A673 (cell line): ENCODE data around the gene TRDN. TPM values are rescaled to one million over a fixed set of nuclear protein-coding genes. Genes with fewer than 3 reads are reported as not detected.

ENCODE experiments used
- BruUV-seq: library from RNA; stranded (reverse); fragments of 400-500 nt; replicated peaks from 2 replicates; lab custom pipeline; 2021; lab: Mats Ljungman, UMichigan
- CTCF ChIA-PET: fragments of 300-600 bp; sonication (Branson Sonifier 250); formaldehyde crosslinking; loops from one replicate; lab custom pipeline; 2022; ENCODE audit warnings: antibody characterized with exemption; lab: Charles Lee
- POLR2A ChIA-PET: fragments of 300-600 bp; sonication (Branson Sonifier 250); formaldehyde crosslinking; loops from one replicate; lab custom pipeline; 2022; ENCODE audit warnings: antibody characterized with exemption; ENCODE audit not compliant: low non-redundant PET; lab: Charles Lee
- DNase-seq: peaks from one replicate; pipeline ENCODE4 v3.0.0-alpha.2; 2015; ENCODE audit warnings: low spot score
- H3K27ac ChIP-seq: fragments of 200-600 bp; sonication (generic); 2 replicates; pipeline ENCODE4 v1.5.1; 2016; ENCODE audit warnings: mixed run types, low read depth, mild to moderate bottlenecking, mixed read lengths, antibody characterized with exemption, low read length; ENCODE audit not compliant: poor library complexity, severe bottlenecking
- H3K27me3 ChIP-seq: fragments of 200-600 bp; sonication (generic); replicated peaks from 2 replicates; pipeline ENCODE4 v1.6.1; 2017; ENCODE audit warnings: mixed run types, low read depth, mild to moderate bottlenecking, mixed read lengths, antibody characterized with exemption, low read length; ENCODE audit not compliant: insufficient read depth, poor library complexity
- H3K36me3 ChIP-seq: fragments of 200-600 bp; sonication (generic); 2 replicates; pipeline ENCODE4 v1.6.1; 2016; ENCODE audit warnings: mixed run types, mild to moderate bottlenecking, mixed read lengths, antibody characterized with exemption, low read length; ENCODE audit not compliant: insufficient read depth, poor library complexity, severe bottlenecking
- H3K4me1 ChIP-seq: fragments of 200-600 bp; sonication (generic); 2 replicates; pipeline ENCODE4 v1.6.1; 2017; ENCODE audit warnings: mixed run types, mild to moderate bottlenecking, mixed read lengths, antibody characterized with exemption, low read length; ENCODE audit not compliant: insufficient read depth, poor library complexity, severe bottlenecking
- H3K4me3 ChIP-seq: fragments of 200-600 bp; sonication (generic); 2 replicates; pipeline ENCODE4 v1.5.1; 2016; ENCODE audit warnings: low read depth, mixed run types, mild to moderate bottlenecking, mixed read lengths, low read length; ENCODE audit not compliant: poor library complexity, severe bottlenecking
- H3K9me3 ChIP-seq: fragments of 200-600 bp; sonication (generic); 2 replicates; pipeline ENCODE4 v1.6.1; 2016; ENCODE audit warnings: mixed run types, low read depth, mild to moderate bottlenecking, mixed read lengths, antibody characterized with exemption, low read length; ENCODE audit not compliant: poor library complexity, severe bottlenecking
- EZH2 ChIP-seq: fragments of 200-600 bp; sonication (generic); IDR thresholded peaks from 2 replicates; pipeline ENCODE4 v1.6.1; 2017; ENCODE audit warnings: borderline replicate concordance, low read depth, mild to moderate bottlenecking, mixed read lengths, antibody characterized with exemption, low read length; ENCODE audit not compliant: poor library complexity, severe bottlenecking
- intact Hi-C: fragments of 100-400 bp; cut with micrococcal nuclease; formaldehyde crosslinking; loops from one replicate; pipeline ENCODE4 v1.10.0; 2022; ENCODE audit not compliant: unreplicated experiment
- total RNA-seq: library from RNA; stranded (reverse); gene quantifications from 2 replicates; pipeline ENCODE4 v1.2.3, GENCODE V29; 2021
- TF ChIP-seq, protein P1 (sequence below): fragments of 300-800, 200-600 bp; sonication (generic); conservative IDR thresholded peaks from 2 replicates; pipeline ENCODE4 v1.5.1; 2017; ENCODE audit warnings: low read depth, mild to moderate bottlenecking, antibody characterized with exemption, low read length, moderate library complexity, mixed read lengths

TRDN gene
- total RNA-seq, 1 experiment from 2014 or later, result 3.8 TPM

DNA sequence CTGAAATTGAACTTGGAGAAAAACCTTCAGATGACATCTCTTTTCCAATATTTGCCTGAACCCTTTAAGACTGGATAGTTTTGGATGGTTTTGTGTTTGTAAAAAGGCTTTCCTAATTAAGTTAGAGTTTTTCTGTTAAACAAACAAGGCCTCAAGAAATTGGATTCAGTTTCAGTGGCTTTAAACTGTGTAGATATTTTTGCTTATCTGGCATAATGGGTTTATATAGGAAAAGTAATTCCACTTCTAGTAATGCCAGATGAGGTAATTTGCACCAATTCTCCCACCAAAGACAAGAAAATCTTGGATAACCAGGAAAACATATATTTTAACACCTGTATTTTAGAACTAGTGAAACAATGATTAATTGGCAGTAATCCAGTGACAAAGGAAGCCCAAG lies 12.0 kb upstream of the TRDN start:
- ChIA-PET POLR2A (no interaction called here), CTCF (no interaction called here)
- no TSS peak for BruUV-seq
- no peaks in the 10 kb centered on the region for H3K4me1 ChIP-seq
- no peak overlapping the region for H3K27ac ChIP-seq
- no peaks in the 10 kb centered on the region for H3K9me3 ChIP-seq
- no peaks in the 10 kb centered on the region for H3K36me3 ChIP-seq
- H3K4me3 ChIP-seq, result no peak overlapping the region
- TF ChIP-seq, protein P1, sequence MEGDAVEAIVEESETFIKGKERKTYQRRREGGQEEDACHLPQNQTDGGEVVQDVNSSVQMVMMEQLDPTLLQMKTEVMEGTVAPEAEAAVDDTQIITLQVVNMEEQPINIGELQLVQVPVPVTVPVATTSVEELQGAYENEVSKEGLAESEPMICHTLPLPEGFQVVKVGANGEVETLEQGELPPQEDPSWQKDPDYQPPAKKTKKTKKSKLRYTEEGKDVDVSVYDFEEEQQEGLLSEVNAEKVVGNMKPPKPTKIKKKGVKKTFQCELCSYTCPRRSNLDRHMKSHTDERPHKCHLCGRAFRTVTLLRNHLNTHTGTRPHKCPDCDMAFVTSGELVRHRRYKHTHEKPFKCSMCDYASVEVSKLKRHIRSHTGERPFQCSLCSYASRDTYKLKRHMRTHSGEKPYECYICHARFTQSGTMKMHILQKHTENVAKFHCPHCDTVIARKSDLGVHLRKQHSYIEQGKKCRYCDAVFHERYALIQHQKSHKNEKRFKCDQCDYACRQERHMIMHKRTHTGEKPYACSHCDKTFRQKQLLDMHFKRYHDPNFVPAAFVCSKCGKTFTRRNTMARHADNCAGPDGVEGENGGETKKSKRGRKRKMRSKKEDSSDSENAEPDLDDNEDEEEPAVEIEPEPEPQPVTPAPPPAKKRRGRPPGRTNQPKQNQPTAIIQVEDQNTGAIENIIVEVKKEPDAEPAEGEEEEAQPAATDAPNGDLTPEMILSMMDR, result no peak
- TF ChIP-seq EZH2, result no peak
- intact Hi-C loops, result no loop called here
- no peak for DNase-seq
- H3K27me3 ChIP-seq, result no peaks in the 10 kb centered on the region

DNA sequence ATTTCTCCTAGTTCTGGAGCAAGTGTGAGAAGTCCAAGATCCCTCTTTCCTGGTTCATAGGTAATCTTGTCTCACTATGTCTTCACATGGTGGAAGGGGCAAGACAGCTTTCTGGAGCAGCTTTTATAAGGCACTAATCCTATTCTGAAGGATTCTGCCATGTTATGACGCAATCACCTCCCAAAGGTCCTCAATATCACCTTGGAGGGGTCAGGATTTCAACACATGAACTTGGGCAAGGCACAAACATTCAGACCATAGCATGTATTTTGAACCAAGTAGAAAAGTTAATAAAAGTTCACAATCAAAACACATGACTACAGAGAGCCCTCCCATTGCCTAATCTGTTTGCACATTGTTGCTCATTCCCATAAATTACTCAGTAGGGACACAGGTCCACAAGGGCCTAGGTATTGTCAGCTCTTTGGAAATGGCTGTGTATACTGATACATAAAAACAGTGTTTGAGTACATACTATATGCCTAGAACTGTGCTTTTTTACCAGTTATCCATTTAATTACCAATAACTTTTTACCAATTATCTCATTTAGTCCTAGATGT lies 11.3 kb upstream of the TRDN start:
- H3K27ac ChIP-seq, result no peak overlapping the region
- no peaks in the 10 kb centered on the region for H3K36me3 ChIP-seq
- no peaks in the 10 kb centered on the region for H3K9me3 ChIP-seq
- ChIA-PET CTCF (no interaction called here), POLR2A (no interaction called here)
- H3K4me1 ChIP-seq, result no peaks in the 10 kb centered on the region
- TF ChIP-seq, protein P1, result no peak
- no peak for TF ChIP-seq EZH2
- no peak overlapping the region for H3K4me3 ChIP-seq
- intact Hi-C loops, result no loop called here
- no peaks in the 10 kb centered on the region for H3K27me3 ChIP-seq
- no TSS peak for BruUV-seq
- DNase-seq, result no peak

DNA sequence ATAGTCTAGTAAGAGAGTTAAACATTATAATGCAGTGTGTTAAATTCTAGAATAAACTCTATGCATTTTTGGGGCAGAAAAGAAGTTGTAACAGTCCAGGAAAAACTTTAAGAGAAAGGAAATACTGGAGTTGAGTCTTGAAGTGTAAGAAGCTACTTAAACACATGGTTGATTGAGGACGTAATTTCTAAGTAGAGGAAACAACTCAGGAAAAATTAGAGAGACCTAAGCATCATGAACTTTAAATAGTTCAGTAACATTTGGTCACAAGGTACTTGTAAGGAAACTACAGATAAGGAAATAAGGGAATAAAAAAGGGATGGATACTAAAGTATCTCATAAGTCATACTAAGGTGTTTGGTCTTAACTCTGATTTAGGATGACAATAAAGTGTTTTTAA lies 4.7 kb upstream of the TRDN start:
- DNase-seq, result no peak
- peaks cover 6% of the 10 kb centered on the region for H3K4me1 ChIP-seq
- CTCF ChIA-PET, result no interaction called here
- H3K27me3 ChIP-seq, result no peaks in the 10 kb centered on the region
- POLR2A ChIA-PET, result no interaction called here
- TF ChIP-seq, protein P1, result no peak
- no peak for TF ChIP-seq EZH2
- H3K9me3 ChIP-seq, result no peaks in the 10 kb centered on the region
- no peak overlapping the region for H3K4me3 ChIP-seq
- no peak overlapping the region for H3K27ac ChIP-seq
- no peaks in the 10 kb centered on the region for H3K36me3 ChIP-seq
- intact Hi-C loops, result no loop called here
- no TSS peak for BruUV-seq
